GM18519 (cell line): ENCODE data around the gene TTBK2.

Source experiments
- ATAC-seq: cut with Tn5 transposase; IDR thresholded peaks from one replicate; pipeline ENCODE4 v1.9.1; 2021; ENCODE audit warnings: mild to moderate bottlenecking, moderate library complexity; ENCODE audit not compliant: unreplicated experiment, low FRiP score

The TTBK2 gene

DNA sequence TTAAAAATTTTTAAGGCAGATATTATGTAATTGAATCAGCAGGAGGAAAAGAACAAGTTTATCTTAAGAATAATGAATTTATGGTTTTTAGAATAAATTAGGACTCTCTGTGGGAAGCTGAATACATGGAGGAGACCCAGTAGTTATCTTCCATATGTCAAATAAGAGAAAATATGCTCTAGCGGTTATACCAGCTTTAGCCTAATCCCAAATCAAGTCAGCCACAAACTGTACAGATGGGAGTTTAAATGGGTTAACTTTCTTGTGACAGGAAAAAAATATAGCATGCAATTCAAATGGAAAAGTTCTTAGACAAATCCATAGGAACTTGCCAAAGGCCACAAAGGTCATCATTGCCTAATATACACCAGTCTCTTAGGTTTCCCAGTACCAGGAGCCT lies 84.3 kb downstream of the TTBK2 start:
- no peak for ATAC-seq

- no peak for ATAC-seq
Measured at GRCh38 chr15:42832576-42832975, 88.0 kb downstream of the TTBK2 start.

DNA sequence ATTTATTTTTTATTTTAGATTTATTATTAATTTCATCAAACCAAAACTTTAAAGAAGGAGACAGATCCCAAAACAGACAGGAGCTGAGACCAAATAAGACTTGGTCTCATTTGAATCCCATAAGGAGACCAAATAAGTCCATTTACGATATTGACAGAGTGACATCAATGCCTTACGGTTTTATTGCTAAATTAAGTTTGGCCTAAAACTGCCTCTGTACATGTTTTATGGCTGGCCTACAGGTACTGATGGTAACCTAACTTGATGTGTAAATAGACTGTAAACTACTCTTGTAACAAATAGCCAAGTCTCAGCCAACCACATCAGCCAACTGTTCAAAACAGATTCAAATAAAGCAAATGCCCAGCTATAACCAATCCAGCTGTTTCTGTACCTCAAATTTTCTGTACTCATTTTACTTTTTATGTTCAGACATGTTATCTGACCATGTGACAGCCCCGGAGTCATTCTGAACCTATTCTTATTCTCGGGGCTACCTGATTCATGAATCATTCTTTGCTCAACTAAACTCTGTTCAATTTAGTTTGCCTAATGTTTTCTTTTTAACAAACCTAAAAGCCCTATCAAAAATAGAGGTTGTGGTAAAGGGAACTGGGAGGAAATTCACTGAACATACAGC lies 94.2 kb downstream of the TTBK2 start:
- ATAC-seq: no peak

- no peak for ATAC-seq
Measured at GRCh38 chr15:42825599-42825998, 95.0 kb downstream of the TTBK2 start.

DNA sequence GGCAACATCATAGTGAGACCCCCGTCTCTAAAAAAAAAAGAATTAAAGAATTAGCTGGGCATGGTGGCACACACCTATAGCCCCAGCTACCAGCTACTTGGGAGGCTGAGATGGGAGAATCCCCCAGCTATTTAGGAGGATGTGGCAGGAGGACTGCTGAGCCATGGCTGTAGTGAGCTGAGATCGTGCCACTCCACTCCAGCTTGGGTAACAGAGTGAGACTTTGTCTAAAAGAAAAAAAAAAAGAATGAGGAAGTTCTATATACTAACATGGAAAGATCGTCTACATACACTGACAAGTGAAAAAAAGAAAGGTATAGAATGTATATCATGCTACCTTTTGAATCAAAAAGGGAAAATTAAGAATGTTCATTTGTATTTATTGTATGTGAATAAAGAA lies 99.8 kb downstream of the TTBK2 start:
- ATAC-seq: no peak

DNA sequence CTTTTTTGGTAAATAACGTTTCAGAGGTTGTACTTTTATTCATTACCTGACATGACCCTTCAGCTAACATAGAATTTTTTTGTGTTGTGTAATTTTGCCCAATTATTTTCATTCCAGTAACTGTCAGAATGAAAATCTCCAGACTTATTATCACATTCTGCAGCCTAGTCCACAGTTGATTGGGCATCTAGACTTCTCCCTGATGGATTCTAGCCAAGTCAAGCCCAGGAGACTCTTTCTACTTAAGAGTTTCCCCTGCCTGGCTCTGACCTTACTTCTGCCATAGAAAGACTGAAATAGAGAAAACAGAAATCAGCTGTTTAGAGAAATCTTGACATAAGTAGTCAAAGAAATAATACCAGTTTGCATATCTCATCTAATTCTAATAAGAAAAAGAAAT lies 100.8 kb downstream of the TTBK2 start:
- ATAC-seq: no peak

DNA sequence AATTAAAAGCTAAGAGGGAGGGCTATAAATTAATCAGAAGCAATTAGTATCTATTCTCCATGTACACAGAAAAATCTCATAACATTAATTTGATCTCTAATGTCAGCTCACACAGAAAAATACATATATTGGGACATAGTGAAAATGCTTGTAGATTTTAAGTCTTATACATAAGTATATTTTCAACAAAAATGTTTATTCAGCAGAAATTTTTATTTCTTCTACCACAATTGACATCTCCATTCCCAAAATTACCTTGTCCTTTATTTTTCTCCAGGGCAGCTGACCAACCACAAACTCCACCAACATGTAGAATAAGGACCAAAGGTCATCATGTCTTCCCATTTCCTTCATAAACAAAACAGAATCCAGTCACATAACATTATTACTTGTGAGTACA lies 109.1 kb downstream of the TTBK2 start:
- ATAC-seq: no peak

DNA sequence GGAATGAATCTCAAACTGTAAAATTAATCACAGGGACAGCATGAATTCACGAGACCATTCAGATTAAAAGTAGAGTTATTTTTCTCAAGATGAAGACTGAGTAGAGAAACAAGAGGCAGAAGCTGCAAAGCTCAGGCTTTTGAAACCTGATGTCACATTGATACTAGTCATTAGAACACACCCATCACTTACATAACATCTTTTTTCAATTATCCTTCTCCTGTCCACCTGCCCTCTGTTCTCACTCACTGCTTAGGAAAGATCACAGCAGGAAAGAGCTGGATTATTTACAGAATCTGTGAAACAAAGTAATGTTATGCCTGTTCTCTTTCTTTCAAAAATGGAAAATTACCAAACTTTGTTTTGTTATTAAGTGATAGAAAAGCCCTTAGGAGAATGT lies 111.7 kb downstream of the TTBK2 start:
- ATAC-seq: no peak

DNA sequence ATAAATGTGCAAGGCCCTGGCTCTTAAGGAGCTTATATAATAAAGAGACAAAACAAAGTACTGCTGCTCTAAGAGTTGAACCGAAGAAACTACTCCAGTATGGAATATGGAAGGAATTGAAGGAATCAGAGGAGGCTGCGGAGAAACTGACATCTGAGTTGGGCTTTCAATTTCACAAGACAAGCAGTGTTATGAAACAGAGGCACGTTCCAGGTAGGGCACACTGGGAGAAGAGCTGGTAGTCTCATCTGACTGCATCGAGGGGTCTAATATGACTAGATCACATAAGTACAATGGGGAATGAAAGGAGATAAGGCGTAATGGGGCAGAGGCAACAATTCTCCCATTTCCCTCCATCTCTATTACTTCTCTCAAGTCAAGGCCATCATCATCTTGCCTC lies 115.3 kb downstream of the TTBK2 start:
- ATAC-seq: no peak

DNA sequence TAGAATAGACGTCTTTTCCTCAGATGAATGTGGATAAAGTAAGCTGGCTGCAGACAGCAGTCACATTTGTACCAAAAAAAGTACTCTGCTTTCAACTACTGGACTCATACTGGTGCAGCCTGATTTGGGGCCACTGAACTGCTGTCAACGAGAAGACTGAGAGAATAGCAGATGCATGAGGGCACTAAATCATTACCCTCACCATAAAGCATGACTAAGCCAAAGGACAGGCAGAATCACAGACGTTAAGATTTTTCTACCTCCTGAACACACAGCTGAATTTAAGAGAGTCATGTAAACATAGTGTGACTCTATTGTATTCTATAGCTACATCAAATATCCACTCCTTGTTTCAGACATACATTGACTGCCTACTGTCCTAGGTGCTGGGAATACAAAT lies 115.8 kb downstream of the TTBK2 start:
- no peak for ATAC-seq

DNA sequence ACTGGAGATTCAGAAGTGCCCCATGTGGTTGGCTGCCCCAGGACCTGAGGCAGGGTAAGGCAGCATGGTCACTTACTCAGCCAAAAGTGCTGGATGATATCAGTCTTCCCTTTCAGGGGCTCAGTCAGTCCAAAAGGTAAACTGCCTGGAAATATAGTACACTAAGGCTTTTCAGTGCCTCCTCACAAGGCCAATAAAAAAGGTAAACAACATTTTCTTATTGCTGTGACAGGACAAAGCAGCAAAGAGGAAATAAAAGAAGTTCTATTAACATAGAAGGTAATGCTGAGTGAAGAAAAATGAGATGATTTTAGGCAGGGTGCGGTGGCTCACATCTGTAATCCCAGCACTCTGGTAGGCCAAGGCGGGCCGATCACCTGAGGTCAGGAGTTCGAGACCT lies 117.1 kb downstream of the TTBK2 start:
- ATAC-seq: no peak

DNA sequence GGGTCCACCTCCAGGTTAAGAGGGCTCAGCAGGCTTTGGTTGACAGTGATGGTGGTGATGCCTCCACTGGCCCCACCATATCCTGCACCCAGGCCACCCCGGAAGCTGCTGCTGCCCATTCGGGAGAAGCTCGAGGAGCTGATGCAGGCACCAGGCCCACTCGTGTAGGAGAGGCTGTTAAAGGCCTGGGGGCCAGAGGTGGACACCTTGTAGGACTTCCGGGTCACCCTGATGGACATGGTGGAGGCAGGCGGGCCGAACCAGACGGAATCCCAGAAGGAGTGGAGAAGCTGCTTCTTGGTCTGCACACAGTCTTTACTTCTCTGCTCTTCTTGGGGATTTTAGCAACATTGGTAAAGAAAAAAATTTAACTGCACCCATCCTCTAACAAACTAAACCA lies 118.4 kb downstream of the TTBK2 start:
- ATAC-seq: no peak

GRCh38 chr15:42800731-42801474 lies 119.7 kb downstream of the TTBK2 start:
- no peak for ATAC-seq

DNA sequence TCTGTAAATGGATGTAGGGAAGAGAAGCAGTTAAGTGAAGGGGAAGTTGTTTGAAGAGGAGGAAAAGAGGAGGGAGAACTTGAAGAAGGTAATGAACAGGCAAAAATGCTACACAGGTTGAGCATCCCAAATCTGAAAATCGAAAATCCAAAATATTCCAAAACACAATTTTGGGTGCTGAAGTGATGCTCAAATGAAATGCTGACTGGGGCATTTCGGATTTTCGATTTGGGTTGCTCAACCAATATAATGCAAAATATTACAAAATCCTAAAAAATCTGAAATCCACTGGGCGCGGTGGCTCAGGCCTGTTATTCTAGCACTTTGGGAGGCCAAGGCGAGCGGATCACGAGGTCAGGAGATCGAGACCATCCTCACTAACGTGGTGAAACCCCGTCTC lies 121.8 kb downstream of the TTBK2 start:
- no peak for ATAC-seq

DNA sequence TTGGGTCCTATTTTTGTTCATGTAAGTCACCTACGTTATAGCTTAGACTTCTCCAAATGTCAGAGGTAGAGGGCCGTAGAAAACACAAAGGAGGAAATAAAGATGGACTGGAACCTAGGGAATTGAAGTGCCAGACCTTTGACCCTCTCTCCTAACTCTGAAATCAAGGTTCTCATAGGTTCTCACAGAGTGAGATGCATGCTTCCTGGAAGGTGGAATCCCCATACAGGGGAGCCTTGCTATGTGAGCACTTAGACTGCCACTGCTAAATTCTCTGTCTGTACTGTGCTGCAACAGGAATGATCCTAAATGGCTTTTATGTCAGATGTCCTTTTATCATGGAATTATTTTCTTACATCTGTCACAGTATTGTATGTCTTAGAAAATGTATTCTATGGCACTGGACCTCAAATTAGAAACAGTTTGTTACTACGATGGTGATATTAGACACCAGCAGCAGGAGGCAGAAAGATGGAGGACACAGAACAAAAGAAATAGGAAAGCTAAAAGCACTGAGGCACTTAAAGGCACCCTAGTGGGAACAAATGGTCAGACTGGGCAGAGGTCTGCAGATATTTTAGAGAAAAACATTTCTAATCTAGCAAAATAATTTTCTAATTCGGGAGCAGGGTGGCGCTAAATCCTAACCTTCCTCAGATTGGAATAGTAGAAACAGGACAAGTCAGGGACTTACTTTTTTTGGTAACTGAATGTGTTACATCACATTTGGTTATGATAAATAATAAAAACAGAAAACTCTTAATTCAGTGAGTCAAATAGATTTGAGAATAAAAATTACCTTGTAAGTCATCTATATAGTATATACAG lies 123.4 kb downstream of the TTBK2 start:
- no peak for ATAC-seq

DNA sequence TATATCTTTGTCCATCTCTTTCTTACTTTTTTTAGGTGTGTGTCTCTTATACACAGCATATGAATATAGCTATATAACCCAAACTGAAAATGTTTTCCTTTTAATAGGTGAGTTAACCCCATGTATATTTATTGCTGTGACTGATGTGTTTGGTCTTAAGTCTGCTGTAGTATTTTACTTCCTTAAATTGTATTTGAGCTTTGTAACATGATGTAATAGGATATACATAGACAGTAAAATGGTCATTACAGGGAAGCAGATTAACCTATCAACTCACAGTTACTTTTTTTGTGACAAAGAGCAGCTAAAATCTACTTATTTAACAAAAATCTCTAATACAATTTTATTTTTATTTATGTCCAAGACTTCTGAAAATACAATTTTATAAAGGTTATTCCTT lies 131.9 kb downstream of the TTBK2 start:
- ATAC-seq: no peak

DNA sequence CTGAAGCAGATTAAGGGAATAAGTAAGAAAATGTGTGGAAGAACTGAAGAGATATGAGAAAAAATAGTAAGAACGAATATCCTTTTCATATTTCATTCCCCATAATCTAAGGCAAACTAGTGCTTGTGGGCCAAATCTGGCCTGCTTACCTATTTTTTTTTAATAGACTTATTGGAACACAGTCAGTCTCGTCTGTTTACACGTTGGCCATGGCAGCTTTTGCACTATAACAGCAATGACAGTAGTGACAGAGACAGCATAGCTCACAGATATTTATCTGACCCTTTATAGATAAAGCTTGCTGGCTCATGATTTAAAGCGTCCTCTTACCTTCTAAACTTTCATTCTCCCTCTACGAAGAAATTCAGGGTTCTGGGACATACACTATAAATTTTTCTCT lies 133.6 kb downstream of the TTBK2 start:
- no peak for ATAC-seq

GRCh38 chr15:42785569-42785968 lies 135.0 kb downstream of the TTBK2 start:
- no peak for ATAC-seq

DNA sequence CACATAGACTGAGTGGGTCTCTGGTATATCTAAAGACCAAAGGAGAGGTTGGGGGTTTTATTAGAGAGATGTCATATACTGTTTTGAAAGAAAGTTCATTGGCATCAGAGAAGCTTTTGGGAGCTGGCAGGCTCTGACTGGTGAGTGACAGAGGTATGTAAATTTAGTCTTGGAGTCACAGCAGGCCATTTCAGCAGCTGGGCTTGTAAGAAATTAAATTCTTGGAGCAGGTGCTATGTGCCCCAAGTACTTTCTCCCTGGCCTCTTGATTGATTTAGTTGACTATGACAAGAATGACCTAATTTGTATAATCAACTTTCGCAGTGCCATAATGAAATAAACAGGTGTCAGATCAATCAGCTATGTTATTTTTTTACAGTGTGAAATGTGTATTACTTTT lies 135.9 kb downstream of the TTBK2 start:
- ATAC-seq: no peak

- ATAC-seq: no peak
Measured at GRCh38 chr15:42782716-42783115, 137.9 kb downstream of the TTBK2 start.

GRCh38 chr15:42775416-42775815 lies 145.2 kb downstream of the TTBK2 start:
- ATAC-seq: no peak

- no peak for ATAC-seq
Measured at GRCh38 chr15:42772901-42773300, 147.7 kb downstream of the TTBK2 start.
